Uterus (tissue), 2 donors: ENCODE measurements around the gene CELF2.

Source experiments
- CTCF ChIP-seq, 4 experiments: fragments of 200-600 bp in 2 of 4; fragments of 450-650 bp in 2 of 4; sonication (generic) in 2 of 4; IDR thresholded peaks; one replicate each; pipeline ENCODE4 v1.5.1; 2016 to 2019; ENCODE audit warnings: antibody characterized with exemption in 4 of 4, mild to moderate bottlenecking in 2 of 4, moderate library complexity in 1 of 4
- POLR2A ChIP-seq, 2 donors: fragments of 450-650 bp; IDR thresholded peaks; one replicate each; pipeline ENCODE4 v1.6.1; 2016; ENCODE audit warnings: antibody characterized with exemption in 2 of 2, mild to moderate bottlenecking in 1 of 2, moderate library complexity in 1 of 2

GRCh38 chr10:11328264-11329061 lies 310.8 kb downstream of the CELF2 start:
- TF ChIP-seq CTCF (IDR thresholded peaks at IDR 0.05) (no peak), POLR2A (IDR thresholded peaks at IDR 0.05) (no peak)
